A673 (cell line): ENCODE results near the gene CCM2L.

Experiments used
- CTCF ChIP-seq: fragments of 300-800, 200-600 bp; sonication (generic); conservative IDR thresholded peaks from 2 replicates; pipeline ENCODE4 v1.5.1; 2017; ENCODE audit warnings: low read depth, mild to moderate bottlenecking, antibody characterized with exemption, low read length, moderate library complexity, mixed read lengths
- EZH2 ChIP-seq: fragments of 200-600 bp; sonication (generic); IDR thresholded peaks from 2 replicates; pipeline ENCODE4 v1.6.1; 2017; ENCODE audit warnings: borderline replicate concordance, low read depth, mild to moderate bottlenecking, mixed read lengths, antibody characterized with exemption, low read length; ENCODE audit not compliant: poor library complexity, severe bottlenecking

GRCh38 chr20:32034581-32035425 lies 24.6 kb downstream of the CCM2L start:
- TF ChIP-seq CTCF (peak; percentile 50), EZH2 (no peak)
